ENCODE measurements around the gene PKP3.
"Not testable (repeated sequence)": the region's sequence is repeated elsewhere in the genome, so short reads cannot be mapped to it uniquely, and the experiment has no call there.

Gene PKP3

DNA sequence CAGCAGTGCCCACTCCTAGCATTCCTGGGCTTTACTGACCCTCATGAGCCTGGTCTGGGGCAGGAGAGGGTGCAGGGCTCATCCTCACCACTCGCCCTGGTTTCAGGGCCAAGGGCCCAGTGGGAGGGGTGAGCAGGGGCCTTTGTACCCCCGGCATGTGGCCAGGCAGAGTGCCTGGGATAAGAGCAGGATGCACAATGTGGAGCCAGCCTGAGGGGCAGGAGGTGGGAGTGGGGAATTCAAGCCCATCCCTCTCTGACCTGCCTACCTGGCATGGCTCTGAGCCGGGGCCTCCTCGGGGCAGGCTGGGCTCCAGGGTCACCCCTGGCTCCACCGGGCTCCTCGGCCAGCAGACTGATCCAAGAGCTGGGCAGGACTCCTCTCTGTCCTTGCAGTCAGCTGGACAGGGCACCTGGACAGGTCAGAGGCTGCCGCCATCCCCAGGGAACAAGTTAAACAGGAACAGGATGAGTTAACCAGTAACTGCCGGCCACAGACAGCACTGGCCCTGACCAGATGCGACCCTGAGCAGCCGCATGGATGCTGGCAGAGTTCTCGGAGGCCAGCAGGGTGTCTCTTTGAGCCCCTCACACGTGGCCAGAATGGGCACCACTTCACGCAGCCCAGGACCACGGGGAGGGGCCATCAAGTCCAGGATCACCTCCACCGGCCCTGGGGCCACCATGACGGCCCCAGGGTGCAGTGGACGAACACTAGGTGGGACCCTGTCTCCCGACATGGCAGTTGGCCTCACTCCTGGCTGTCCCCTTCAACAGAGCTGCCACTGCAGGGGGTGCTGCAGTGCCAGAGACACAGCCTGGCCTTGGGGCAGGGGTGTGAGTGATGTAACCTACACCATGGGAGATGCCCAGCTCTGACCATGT is 15.8 kb downstream of the PKP3 start:
- TF ChIP-seq, protein P1, sequence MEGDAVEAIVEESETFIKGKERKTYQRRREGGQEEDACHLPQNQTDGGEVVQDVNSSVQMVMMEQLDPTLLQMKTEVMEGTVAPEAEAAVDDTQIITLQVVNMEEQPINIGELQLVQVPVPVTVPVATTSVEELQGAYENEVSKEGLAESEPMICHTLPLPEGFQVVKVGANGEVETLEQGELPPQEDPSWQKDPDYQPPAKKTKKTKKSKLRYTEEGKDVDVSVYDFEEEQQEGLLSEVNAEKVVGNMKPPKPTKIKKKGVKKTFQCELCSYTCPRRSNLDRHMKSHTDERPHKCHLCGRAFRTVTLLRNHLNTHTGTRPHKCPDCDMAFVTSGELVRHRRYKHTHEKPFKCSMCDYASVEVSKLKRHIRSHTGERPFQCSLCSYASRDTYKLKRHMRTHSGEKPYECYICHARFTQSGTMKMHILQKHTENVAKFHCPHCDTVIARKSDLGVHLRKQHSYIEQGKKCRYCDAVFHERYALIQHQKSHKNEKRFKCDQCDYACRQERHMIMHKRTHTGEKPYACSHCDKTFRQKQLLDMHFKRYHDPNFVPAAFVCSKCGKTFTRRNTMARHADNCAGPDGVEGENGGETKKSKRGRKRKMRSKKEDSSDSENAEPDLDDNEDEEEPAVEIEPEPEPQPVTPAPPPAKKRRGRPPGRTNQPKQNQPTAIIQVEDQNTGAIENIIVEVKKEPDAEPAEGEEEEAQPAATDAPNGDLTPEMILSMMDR (IDR thresholded peaks at IDR 0.05; ENCODE audit: borderline replicate concordance, insufficient read depth, low read depth, low read length): no peak
- no peak overlapping the region for H3K4me3 ChIP-seq (ENCODE audit: low read depth, low read length)

DNA sequence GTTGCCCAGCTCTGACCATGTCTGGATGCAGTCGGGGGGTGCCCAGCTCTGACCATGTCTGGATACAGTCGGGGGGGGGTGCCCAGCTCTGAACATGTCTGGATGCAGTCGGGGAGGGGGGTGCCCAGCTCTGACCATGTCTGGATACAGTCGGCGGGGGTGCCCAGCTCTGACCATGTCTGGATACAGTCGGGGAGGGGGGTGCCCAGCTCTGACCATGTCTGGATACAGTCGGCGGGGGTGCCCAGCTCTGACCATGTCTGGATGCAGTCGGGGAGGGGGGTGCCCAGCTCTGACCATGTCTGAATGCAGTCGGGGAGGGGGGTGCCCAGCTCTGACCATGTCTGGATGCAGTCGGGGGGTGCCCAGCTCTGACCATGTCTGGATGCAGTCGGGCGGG is 16.7 kb downstream of the PKP3 start:
- not testable (repeated sequence) for H3K4me3 ChIP-seq (ENCODE audit: low read depth, low read length)

DNA sequence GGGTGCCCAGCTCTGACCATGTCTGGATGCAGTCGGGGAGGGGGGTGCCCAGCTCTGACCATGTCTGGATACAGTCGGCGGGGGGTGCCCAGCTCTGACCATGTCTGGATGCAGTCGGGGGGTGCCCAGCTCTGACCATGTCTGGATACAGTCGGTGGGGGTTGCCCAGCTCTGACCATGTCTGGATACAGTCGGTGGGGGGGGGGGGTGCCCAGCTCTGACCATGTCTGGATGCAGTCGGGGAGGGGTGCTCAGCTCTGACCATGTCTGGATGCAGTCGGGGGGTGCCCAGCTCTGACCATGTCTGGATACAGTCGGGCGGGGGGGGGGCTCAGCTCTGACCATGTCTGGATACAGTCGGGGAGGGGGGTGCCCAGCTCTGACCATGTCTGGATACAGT is 17.5 kb downstream of the PKP3 start:
- not testable (repeated sequence) for H3K4me3 ChIP-seq (ENCODE audit: low read depth, low read length)

DNA sequence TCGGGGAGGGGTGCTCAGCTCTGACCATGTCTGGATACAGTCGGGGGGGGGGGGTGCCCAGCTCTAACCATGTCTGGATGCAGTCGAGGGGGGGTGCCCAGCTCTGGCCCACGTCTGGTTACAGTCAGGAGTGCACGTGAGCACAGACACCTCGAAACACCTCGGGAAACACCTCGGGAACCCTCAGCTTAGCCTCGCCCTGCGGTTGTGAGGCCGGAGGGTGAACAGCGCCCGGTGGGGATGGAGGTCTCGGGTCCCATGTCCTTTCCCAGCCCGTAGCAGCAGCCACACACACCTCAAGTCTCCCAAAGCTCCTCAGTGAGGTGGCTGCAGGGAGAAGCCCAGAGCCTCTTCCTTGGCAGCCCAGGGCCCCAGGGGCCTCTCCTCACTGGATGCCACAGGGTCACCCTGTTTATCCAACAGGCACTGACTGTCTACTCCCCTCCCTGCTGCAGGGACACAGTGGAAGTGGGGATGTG is 18.7 kb downstream of the PKP3 start:
- no peak overlapping the region for H3K4me3 ChIP-seq (ENCODE audit: low read depth, low read length)

DNA sequence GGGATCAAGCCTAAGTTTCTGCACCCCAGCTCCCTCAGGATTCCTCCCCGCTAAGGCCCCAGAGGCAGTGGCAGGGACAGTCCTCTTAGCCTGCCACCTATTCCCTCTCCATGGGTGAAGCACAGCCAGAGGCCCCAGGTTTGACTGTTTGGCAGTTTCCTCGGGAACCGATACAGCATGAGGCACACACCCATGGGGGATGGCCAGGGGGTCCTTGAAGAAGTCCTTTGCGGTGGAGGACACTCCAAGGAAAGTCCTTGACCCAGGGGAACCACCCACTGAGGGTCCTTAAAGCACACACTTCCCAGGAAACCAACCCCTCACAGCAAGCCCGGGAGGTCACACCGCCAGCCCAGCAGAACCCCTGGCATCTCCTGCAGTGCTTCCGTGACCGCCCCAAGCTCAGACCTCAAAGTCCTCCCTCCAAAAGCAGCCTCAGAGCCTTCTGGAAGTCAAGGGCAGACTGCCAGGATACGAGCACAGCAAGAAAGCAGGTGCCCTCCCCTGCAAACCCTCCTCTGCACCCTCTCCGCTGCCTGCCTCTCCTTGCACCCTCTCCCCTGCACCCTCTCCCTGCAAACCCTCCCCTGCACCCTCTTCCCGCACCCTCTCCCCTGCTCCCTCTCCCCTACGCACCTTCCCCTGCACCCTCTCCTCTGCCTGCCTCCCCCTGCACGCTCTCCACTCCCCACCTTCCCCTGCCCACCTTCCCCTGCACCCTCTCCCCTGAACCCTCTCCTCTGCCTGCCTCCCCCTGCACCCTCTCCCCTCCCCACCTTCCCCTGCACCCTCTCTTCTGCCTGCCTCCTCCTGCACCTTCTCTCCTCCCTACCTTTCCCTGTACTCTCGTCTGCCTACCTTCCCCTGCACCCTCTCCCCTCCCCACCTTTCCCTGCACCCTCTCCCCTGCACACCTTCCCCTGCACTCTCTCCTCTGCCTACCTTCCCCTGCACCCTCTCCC is 19.4 kb downstream of the PKP3 start:
- no peak overlapping the region for H3K4me3 ChIP-seq (ENCODE audit: low read depth, low read length)

More for the DNA sequence above, 18.7 kb downstream of the PKP3 start:
- TF ChIP-seq, protein P1 (IDR thresholded peaks at IDR 0.05; ENCODE audit: borderline replicate concordance, insufficient read depth, low read depth, low read length): no peak

DNA sequence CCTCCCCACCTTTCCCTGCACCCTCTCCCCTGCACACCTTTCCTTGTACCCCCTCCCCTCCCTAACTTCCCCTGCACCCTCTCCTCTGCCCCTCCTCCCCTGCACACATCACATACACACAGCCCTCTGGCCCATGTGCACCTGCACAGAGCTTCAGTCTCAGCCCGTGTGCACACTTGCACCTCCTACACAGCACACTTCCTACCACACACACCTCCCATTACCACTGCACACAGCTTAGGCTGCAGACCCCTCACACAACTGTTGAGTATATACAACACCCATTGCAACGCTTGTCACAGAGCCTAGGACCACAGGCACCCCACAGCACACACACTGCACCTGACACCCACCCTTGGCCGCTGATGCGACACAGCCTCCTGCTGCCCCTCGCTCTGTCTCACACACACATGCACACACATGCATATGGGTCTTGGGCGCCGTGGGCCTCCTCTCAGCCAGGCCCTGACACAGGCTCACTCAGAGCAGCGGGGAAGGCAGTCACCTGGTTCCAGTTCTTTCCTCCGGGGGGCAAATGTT is 20.4 kb downstream of the PKP3 start:
- H3K4me3 ChIP-seq (ENCODE audit: low read depth, low read length): peak overlapping the region; percentile 43
- TF ChIP-seq, protein P1 (IDR thresholded peaks at IDR 0.05; ENCODE audit: borderline replicate concordance, insufficient read depth, low read depth, low read length): no peak

More for the DNA sequence above, 19.4 kb downstream of the PKP3 start:
- TF ChIP-seq, protein P1 (IDR thresholded peaks at IDR 0.05; ENCODE audit: borderline replicate concordance, insufficient read depth, low read depth, low read length): no peak

DNA sequence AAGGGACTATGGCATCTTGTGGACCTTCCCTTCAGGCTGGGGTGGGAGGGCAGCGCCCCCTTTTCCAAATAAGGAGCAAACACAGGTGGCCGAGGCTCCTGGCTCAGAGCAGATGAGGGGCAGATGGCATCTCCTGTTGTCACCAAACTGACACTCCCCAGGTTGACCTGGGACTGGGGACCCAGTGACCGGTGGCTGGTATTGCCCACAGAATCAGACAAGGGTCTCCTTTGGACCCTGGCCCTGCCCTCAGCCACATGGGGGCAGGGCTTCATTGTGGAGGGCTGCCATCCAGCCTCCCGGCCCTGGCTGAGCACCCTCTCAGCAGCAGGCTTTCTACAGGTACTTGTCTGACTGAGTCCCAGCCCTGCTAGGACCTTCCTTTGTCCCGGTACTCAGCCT is 21.6 kb downstream of the PKP3 start:
- TF ChIP-seq, protein P1 (IDR thresholded peaks at IDR 0.05; ENCODE audit: borderline replicate concordance, insufficient read depth, low read depth, low read length): no peak
- peak overlapping the region; percentile 24 for H3K4me3 ChIP-seq (ENCODE audit: low read depth, low read length)
